Measurements from ENCODE around the gene RHOV.

Gene RHOV

Small RNA genes within 50 kb of the gene (small RNA-seq; reads per million reads assigned to genes)
- 0 reads per million in 2 experiments for gene AC025166.1
